Mucosa of rectum (tissue), 2 donors: ENCODE data around the gene AGPAT3.

Experiments used
- H3K27ac ChIP-seq, 2 donors: one replicate each; pipeline ENCODE4 v1.7.0; 2013; ENCODE audit warnings: inconsistent platforms in 2 of 2, low read depth in 2 of 2, low read length in 2 of 2
- H3K27me3 ChIP-seq, 2 donors: one replicate each; pipeline ENCODE4 v1.7.0; 2013; ENCODE audit warnings: low read length in 2 of 2; ENCODE audit not compliant: control insufficient read depth in 2 of 2, insufficient read depth in 2 of 2
- H3K36me3 ChIP-seq, 2 donors: one replicate each; pipeline ENCODE4 v1.7.0; 2013; ENCODE audit warnings: low read length in 2 of 2; ENCODE audit not compliant: control insufficient read depth in 2 of 2, insufficient read depth in 2 of 2
- H3K4me1 ChIP-seq, 2 donors: one replicate each; pipeline ENCODE4 v1.7.0; 2013; ENCODE audit warnings: low read length in 2 of 2, mild to moderate bottlenecking in 1 of 2; ENCODE audit not compliant: control insufficient read depth in 2 of 2, insufficient read depth in 2 of 2
- H3K4me3 ChIP-seq, 2 donors: one replicate each; pipeline ENCODE4 v1.7.0; 2013; ENCODE audit warnings: low read length in 2 of 2
- H3K9ac ChIP-seq, 2 donors: one replicate each; pipeline ENCODE4 v1.7.0; 2013; ENCODE audit warnings: low read length in 2 of 2, low read depth in 1 of 2, mild to moderate bottlenecking in 1 of 2
- H3K9me3 ChIP-seq, 2 donors: one replicate each; pipeline ENCODE4 v1.7.0; 2013; ENCODE audit warnings: low read length in 2 of 2; ENCODE audit not compliant: control insufficient read depth in 2 of 2
- donor health status: healthy.
- donor health status: Normal muscosa, but diverticular disease.

The AGPAT3 gene

DNA sequence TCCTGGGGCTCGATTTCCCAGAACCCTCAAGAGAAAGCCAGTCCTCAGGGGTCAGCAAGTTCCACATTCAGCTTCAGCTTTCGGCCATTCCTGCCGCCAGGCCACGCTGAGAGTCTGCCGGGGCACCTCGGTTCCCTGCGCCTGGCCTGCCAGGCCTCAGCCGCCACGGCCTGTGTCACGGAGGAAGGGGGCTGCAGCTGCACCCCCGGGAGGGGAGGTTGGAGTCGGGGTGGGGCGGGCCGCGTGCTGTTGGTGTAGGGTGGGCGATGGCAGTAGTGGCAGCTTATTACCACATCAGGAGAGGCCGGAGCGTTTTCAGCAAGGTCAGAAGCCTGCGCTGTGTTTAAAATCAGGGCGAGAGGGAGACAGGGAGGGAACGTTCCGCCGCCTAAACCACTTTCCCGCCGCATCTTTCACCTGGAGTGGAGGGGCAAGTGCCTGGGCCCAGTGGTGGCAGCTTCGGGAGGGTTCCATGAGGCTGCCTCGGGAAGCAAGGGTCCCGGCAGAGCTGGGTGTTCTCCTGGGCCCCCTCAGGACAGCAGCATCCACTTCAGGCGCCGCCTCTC is 78.6 kb downstream of the AGPAT3 start:
- Histone ChIP-seq H3K4me3 (no peak overlapping the region), H3K27ac (no peak overlapping the region), H3K36me3 (peaks cover 5 to 14% of the 10 kb centered on the region in 2 donors), H3K9ac (no peak overlapping the region), H3K27me3 (no peaks in the 10 kb centered on the region), H3K9me3 (no peaks in the 10 kb centered on the region), H3K4me1 (peaks cover 10 to 12% of the 10 kb centered on the region in 2 donors)

DNA sequence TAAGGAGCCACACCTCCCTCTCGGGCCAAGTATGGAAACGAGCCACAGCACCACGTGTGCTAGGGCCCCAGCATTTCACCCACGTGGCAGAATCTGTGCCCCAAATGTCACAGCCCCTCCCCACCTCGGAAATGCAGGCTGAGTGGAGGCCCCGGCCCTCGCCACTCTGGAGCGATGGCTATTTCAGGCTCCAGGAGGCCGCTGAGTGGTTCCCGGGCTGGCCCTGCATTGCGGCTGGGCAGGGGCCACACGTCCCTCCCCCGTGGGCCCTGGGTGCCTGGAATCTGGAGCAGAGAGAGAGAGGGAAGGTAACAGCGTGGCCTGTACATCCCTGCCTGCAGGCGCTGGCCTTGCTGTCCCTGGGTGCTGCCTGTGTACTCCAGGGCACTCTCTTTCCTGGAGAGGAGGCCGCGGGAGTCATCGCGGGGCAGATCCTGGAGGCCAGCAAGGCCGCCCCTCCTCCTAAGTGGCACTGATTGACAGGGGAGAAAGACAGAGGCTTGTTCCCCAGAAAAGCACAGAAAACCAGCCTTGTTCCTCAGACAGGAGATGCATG is 79.1 kb downstream of the AGPAT3 start:
- no peak overlapping the region for H3K27ac ChIP-seq
- H3K9ac ChIP-seq = no peak overlapping the region
- no peaks in the 10 kb centered on the region for H3K9me3 ChIP-seq
- H3K27me3 ChIP-seq = no peaks in the 10 kb centered on the region
- H3K36me3 ChIP-seq = peaks cover 5 to 14% of the 10 kb centered on the region in 2 donors
- H3K4me1 ChIP-seq = peaks cover 6 to 7% of the 10 kb centered on the region in 2 donors
- H3K4me3 ChIP-seq = no peak overlapping the region

DNA sequence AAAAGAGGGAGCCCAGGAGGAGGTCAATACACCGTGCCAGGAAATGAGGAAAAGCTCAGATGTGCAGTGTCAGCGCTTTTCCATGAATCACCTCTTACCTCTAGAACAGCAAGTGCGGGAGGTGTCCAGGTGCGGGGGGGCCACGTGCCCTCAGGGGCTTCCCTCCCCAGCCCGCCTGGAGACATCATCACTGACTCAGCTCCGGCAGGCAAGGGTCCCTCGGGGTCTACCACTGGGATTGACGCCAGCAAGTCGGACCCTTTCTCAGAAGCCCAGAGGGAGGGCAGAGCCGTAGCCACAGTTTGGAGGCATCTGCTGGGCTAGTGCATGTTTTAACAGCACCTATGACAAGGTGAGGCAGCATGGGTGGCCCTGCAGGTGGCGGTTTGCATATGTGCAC is 79.7 kb downstream of the AGPAT3 start:
- H3K9me3 ChIP-seq = peaks cover 0 to 2% of the 10 kb centered on the region in 2 donors
- H3K27ac ChIP-seq = no peak overlapping the region
- no peak overlapping the region for H3K9ac ChIP-seq
- peaks cover 5 to 14% of the 10 kb centered on the region in 2 donors for H3K36me3 ChIP-seq
- H3K4me3 ChIP-seq = no peak overlapping the region
- no peaks in the 10 kb centered on the region for H3K27me3 ChIP-seq
- H3K4me1 ChIP-seq = peaks cover 6% of the 10 kb centered on the region in 2 donors

DNA sequence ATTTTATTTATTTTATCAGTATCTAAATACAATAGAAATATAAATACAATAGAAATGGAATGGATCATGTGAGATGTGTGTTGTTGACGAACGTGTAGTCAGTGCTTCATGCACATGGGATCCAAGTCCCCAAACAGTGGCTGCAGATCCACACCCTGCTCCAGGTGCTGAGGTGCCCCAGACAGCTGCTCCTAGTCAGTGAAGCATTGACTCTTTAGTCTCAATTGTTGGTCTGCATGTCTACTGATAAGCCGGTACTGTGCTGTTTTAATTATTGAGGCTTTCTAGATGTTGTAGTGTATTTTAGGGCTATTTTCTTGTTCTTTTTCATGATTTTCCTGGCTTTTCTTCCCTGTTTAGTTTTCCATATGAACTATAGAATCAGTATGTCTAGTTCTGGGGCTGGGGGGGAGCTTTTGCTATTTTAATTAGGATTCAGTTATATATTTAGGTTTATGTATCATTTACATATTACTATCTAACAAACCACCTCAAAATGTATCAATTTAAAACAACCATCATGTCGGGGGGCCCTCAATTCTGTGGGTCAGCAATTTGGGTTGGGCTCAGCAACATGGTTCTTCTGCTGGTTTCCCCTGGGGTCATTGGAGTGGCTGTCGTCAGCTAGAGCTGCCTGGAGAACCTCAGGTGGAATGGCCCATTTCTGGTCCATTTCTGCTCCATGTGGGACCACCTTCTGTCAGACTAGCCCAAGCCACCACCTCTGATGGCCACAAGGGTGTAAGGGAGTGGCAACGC is 83.9 kb downstream of the AGPAT3 start:
- no peak overlapping the region for H3K4me3 ChIP-seq
- H3K27ac ChIP-seq = no peak overlapping the region
- H3K9ac ChIP-seq = no peak overlapping the region
- no peaks in the 10 kb centered on the region for H3K27me3 ChIP-seq
- peaks cover 5 to 11% of the 10 kb centered on the region in 2 donors for H3K36me3 ChIP-seq
- H3K4me1 ChIP-seq = peaks cover 4 to 5% of the 10 kb centered on the region in 2 donors
- H3K9me3 ChIP-seq = peaks cover 0 to 2% of the 10 kb centered on the region in 2 donors

DNA sequence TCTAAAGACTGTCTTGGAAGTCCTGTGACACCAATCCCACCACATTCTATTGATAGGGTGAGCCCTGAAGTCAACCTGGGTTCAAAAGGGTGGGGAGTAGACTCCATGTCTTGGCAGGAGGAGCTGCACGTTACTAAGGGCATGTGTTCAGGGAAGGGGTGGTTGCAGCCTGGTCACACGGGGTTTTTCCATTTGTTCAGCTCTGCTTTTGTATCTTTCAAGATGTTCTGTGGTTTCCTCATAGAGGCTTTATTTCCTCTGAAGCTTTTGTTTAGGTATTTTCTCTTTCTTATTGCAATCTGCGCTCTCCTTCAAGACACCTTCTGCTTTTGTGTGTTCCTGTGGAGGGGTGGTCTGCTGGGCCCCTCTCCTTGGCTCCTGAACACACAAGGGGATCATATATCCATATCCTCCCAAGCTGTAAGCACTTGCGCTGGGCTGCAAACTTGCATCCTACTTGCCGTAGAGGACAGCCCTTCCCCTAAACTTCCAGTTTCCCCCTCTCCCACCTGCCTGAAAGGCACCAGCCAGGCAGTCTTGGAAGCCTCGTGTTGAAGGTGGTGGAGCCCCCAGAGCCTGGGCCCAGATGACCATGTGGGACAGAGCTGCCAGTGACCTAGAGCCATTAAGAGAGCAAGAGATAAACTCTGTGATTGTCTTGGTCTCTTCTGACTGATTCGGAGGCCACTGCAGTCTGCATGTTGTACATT is 84.6 kb downstream of the AGPAT3 start:
- Histone ChIP-seq H3K9me3 (peaks cover 0 to 2% of the 10 kb centered on the region in 2 donors), H3K9ac (no peak overlapping the region), H3K4me3 (no peak overlapping the region), H3K27ac (no peak overlapping the region), H3K27me3 (no peaks in the 10 kb centered on the region), H3K36me3 (peaks cover 5 to 11% of the 10 kb centered on the region in 2 donors), H3K4me1 (peaks cover 4 to 5% of the 10 kb centered on the region in 2 donors)

DNA sequence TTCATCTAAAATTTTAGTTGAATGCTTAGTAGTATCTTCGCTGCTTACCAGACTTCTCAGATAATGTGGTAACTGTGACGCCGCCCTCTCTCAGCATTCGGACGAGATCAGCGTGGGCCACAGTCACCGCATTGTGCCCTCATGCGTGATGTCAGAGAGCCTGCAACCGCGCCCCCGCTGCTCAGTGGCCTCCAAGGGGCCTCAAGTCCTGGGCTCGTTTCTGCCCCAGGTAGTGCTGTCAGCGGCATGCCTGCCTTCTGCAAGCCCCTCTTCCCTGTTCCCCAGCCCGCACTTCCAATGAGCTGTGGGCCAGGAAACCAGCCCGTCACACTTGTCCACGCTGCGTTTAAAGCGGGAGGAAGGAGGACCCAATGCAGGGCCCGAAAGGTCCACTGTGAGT is 85.5 kb downstream of the AGPAT3 start:
- Histone ChIP-seq H3K9ac (no peak overlapping the region), H3K27me3 (no peaks in the 10 kb centered on the region), H3K4me1 (peaks cover 4 to 5% of the 10 kb centered on the region in 2 donors), H3K9me3 (peaks cover 0 to 2% of the 10 kb centered on the region in 2 donors), H3K27ac (no peak overlapping the region), H3K4me3 (no peak overlapping the region), H3K36me3 (peaks cover 5 to 11% of the 10 kb centered on the region in 2 donors)

DNA sequence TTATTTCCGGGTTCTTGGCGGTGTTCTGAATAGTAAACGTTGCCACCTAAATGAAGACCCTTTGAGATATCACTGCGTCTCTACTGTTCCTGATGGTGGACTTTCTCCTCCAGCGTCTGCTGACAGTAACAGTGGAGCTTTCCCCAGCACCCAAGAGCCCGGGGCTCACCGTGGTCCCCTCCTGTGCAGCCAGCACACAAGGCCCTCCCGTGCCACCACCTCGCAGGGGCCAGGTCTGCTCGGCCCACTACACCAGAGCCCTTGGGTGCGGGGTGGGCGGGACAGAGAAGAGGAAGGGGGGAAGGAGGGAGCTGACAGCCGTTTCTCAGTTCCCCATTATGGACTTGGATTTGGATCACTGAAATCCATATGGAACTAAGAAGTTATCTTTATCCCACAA is 85.9 kb downstream of the AGPAT3 start:
- Histone ChIP-seq H3K36me3 (peaks cover 5 to 11% of the 10 kb centered on the region in 2 donors), H3K9ac (no peak overlapping the region), H3K4me1 (peaks cover 4 to 5% of the 10 kb centered on the region in 2 donors), H3K27ac (no peak overlapping the region), H3K9me3 (peaks cover 0 to 2% of the 10 kb centered on the region in 2 donors), H3K4me3 (no peak overlapping the region), H3K27me3 (no peaks in the 10 kb centered on the region)

DNA sequence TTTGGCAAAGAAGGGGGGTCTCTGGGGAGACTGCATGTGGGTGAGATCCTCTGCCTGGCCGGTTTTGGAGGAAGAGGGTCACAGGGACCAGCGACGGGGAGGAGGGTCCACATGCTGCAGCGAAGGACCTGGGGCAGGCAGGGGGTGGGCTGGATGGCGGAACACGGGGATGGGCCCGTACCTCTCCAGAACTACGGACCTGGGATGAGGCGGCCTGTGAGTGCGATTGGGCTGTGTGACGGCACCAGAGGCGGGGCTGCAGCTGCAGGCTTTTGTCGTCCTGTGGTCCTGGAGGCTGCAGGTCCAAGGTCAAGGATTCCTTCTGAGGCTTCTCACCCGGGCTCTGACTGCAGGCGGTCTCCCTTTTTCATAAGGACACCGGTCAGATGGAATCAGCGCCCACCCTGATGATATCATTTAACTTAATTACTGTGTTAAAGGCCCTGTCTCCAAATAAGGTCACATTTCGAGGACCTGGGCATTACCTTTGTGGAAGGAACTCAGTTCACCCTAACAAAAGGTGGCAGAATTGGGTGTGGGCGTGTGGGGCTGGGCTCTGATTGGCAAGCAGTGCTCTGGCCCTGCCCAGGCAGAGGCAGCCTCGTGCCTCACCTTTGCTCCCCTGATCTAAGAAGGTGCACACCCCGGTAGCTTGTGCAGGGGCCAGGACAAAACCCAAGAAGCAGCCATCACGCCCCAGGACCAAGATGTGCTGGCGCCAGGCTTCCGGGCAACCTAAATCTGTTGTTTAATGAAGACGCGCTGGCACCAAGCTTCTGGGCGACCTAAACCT is 87.1 kb downstream of the AGPAT3 start:
- Histone ChIP-seq H3K9ac (no peak overlapping the region), H3K4me3 (no peak overlapping the region), H3K4me1 (peaks cover 4 to 5% of the 10 kb centered on the region in 2 donors), H3K36me3 (peaks cover 3 to 6% of the 10 kb centered on the region in 2 donors), H3K9me3 (peaks cover 0 to 2% of the 10 kb centered on the region in 2 donors), H3K27me3 (no peaks in the 10 kb centered on the region), H3K27ac (no peak overlapping the region)

DNA sequence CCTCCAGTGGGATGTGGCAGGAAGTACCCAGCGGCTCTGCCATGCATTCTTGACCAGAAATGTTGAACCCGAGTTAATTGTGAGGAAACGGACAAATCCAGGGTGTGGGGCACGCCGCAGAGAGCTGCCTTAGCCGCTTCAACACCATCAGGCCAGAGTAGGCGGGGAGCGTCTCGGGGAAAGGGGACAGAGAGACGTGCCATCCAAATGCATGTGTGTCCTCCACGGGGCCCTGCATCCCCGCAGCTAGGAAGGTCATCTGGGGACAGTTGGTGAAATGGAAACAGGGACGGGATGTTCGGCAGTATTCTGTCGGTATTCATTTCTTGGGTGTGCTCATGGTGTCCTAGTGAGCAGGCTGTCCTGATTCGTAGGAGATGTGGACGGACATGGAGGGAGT is 88.0 kb downstream of the AGPAT3 start:
- H3K9me3 ChIP-seq = peaks cover 0 to 2% of the 10 kb centered on the region in 2 donors
- H3K4me1 ChIP-seq = peaks cover 4 to 5% of the 10 kb centered on the region in 2 donors
- peaks cover 2 to 4% of the 10 kb centered on the region in 2 donors for H3K36me3 ChIP-seq
- no peaks in the 10 kb centered on the region for H3K27me3 ChIP-seq
- no peak overlapping the region for H3K4me3 ChIP-seq
- H3K27ac ChIP-seq = no peak overlapping the region
- H3K9ac ChIP-seq = no peak overlapping the region
